IMR-90 (cell line): ENCODE data around the gene OR2T12. TPM values are rescaled to one million over a fixed set of nuclear protein-coding genes. Genes with fewer than 3 reads are reported as not detected.

Experiments used
- ATAC-seq: fragments of 200-7000 bp; cut with Tn5 transposase; 2 replicates; pipeline ENCODE4 v1.9.1; 2020; ENCODE audit warnings: low read depth, mild to moderate bottlenecking, moderate library complexity
- BruUV-seq: library from RNA; stranded (reverse); fragments of 400-500 nt; replicated peaks from 2 replicates; lab custom pipeline; 2021; lab: Mats Ljungman, UMichigan
- CTCF ChIA-PET: fragments of 300-600 bp; formaldehyde crosslinking; extraction: SDS; loops from one replicate; lab custom pipeline; 2021; ENCODE audit warnings: antibody characterized with exemption; lab: Yijun Ruan, JAX
- POLR2A ChIA-PET: fragments of 300-600 bp; sonication (Branson Sonifier 250); formaldehyde crosslinking; loops from one replicate; lab custom pipeline; 2022; ENCODE audit warnings: antibody characterized with exemption; ENCODE audit not compliant: unreplicated experiment; lab: Charles Lee
- DNase-seq: peaks from one replicate; pipeline ENCODE4 v3.0.0; 2013
- H2AFZ ChIP-seq: replicated peaks from 2 replicates; pipeline ENCODE3; 2013; ENCODE audit warnings: low read length, mild to moderate bottlenecking; ENCODE audit not compliant: poor library complexity
- H2AK5ac ChIP-seq: 2 replicates; pipeline ENCODE4 v1.6.1; 2013; ENCODE audit warnings: low read depth, low read length, inconsistent platforms
- H2AK9ac ChIP-seq: replicated peaks from 2 replicates; pipeline ENCODE3; 2013; ENCODE audit warnings: mild to moderate bottlenecking, low read depth, low read length, moderate library complexity; ENCODE audit not compliant: poor library complexity
- H2BK120ac ChIP-seq: 2 replicates; pipeline ENCODE4 v1.6.1; 2013; ENCODE audit warnings: low read depth, low read length, inconsistent platforms
- H2BK15ac ChIP-seq: 3 replicates; pipeline ENCODE4 v1.6.1; 2013; ENCODE audit warnings: low read depth, low read length, inconsistent platforms
- H2BK20ac ChIP-seq: 2 replicates; pipeline ENCODE4 v1.6.1; 2013; ENCODE audit warnings: low read depth, mild to moderate bottlenecking, inconsistent platforms, low read length, moderate library complexity
- H2BK5ac ChIP-seq: 2 replicates; pipeline ENCODE4 v1.6.1; 2013; ENCODE audit warnings: mild to moderate bottlenecking, low read depth, low read length, inconsistent platforms; ENCODE audit not compliant: poor library complexity, severe bottlenecking
- H3K14ac ChIP-seq: replicated peaks from 2 replicates; pipeline ENCODE4 v1.6.1; 2013; ENCODE audit warnings: low read depth, low read length, inconsistent platforms
- H3K18ac ChIP-seq: 2 replicates; pipeline ENCODE4 v1.6.1; 2013; ENCODE audit warnings: low read depth, low read length, control low read depth
- H3K23ac ChIP-seq: 2 replicates; pipeline ENCODE4 v1.6.1; 2013; ENCODE audit warnings: low read depth, low read length, inconsistent platforms
- H3K27ac ChIP-seq: 2 replicates; pipeline ENCODE4 v1.5.1; 2013; ENCODE audit warnings: mild to moderate bottlenecking, control low read depth, low read length; ENCODE audit not compliant: insufficient read depth
- H3K27me3 ChIP-seq: 2 replicates; pipeline ENCODE4 v1.6.1; 2013; ENCODE audit warnings: low read length; ENCODE audit not compliant: control insufficient read depth, insufficient read depth
- H3K36me3 ChIP-seq: 2 replicates; pipeline ENCODE4 v1.6.1; 2013; ENCODE audit warnings: low read length, mixed read lengths; ENCODE audit not compliant: control insufficient read depth, insufficient read depth
- H3K4ac ChIP-seq: 2 replicates; pipeline ENCODE4 v1.6.1; 2013; ENCODE audit warnings: low read depth, low read length, inconsistent platforms
- H3K4me1 ChIP-seq: 2 replicates; pipeline ENCODE4 v1.6.1; 2013; ENCODE audit warnings: low read length, mixed read lengths; ENCODE audit not compliant: control insufficient read depth, insufficient read depth
- H3K4me2 ChIP-seq: 2 replicates; pipeline ENCODE4 v1.6.1; 2013; ENCODE audit warnings: low read depth, mild to moderate bottlenecking, control low read depth, low read length, moderate library complexity
- H3K4me3 ChIP-seq: 2 replicates; pipeline ENCODE4 v1.5.1; 2013; ENCODE audit warnings: low read depth, mild to moderate bottlenecking, control low read depth, low read length, moderate library complexity; ENCODE audit not compliant: insufficient read depth
- H3K56ac ChIP-seq: 2 replicates; pipeline ENCODE4 v1.6.1; 2013; ENCODE audit warnings: low read length, inconsistent platforms; ENCODE audit not compliant: insufficient read depth; ENCODE audit errors: extremely low read depth
- H3K79me1 ChIP-seq, 2 experiments: 2 replicates each; pipeline ENCODE4 v1.6.1; 2013; ENCODE audit warnings: low read length in 2 of 2, inconsistent platforms in 1 of 2, low read depth in 1 of 2
- H3K9ac ChIP-seq: 2 replicates; pipeline ENCODE4 v1.6.1; 2013; ENCODE audit warnings: low read depth, low read length, control low read depth
- H3K9me1 ChIP-seq: 2 replicates; pipeline ENCODE4 v1.6.1; 2013; ENCODE audit warnings: low read length, inconsistent platforms; ENCODE audit not compliant: insufficient read depth
- H3K9me3 ChIP-seq: 2 replicates; pipeline ENCODE4 v1.6.1; 2013; ENCODE audit warnings: low read length; ENCODE audit not compliant: control insufficient read depth, insufficient read depth
- H4K20me1 ChIP-seq: 2 replicates; pipeline ENCODE4 v1.6.1; 2013; ENCODE audit warnings: low read length, inconsistent platforms; ENCODE audit not compliant: insufficient read depth
- H4K5ac ChIP-seq: 2 replicates; pipeline ENCODE4 v1.6.1; 2013; ENCODE audit warnings: mild to moderate bottlenecking, low read depth, low read length, control low read depth
- H4K8ac ChIP-seq, 2 experiments: 2 replicates each; pipeline ENCODE4 v1.6.1; 2013; ENCODE audit warnings: low read depth in 2 of 2, low read length in 2 of 2, control low read depth in 1 of 2, inconsistent platforms in 1 of 2
- H4K91ac ChIP-seq: 2 replicates; pipeline ENCODE4 v1.6.1; 2013; ENCODE audit warnings: low read depth, low read length, inconsistent platforms; ENCODE audit not compliant: insufficient read depth
- CTCF ChIP-seq: conservative IDR thresholded peaks from 2 replicates; pipeline ENCODE4 v1.5.1; 2012; ENCODE audit warnings: mild to moderate bottlenecking, low read depth, low read length, improper control_type of control experiment
- MAFK ChIP-seq: IDR thresholded peaks from 2 replicates; pipeline ENCODE4 v1.6.1; 2012; ENCODE audit warnings: low read depth, low read length, improper control_type of control experiment
- RAD21 ChIP-seq: IDR thresholded peaks from 2 replicates; pipeline ENCODE4 v1.6.1; 2012; ENCODE audit warnings: low read length, improper control_type of control experiment
- WGBS, 2 experiments: methylation state at CpG; one replicate each; pipeline versions ENCODE4 v1.1.5 to v1.1.7; 2013; ENCODE audit warnings: missing lambda C conversion rate in 2 of 2; ENCODE audit not compliant: insufficient read length in 1 of 2; ENCODE audit errors: extremely low coverage in 2 of 2; 5-methylcytosine and 5-hydroxymethylcytosine counted together
- dilution Hi-C: fragments of 300-500 bp; cut with HindIII; formaldehyde crosslinking; loops from one replicate; pipeline ENCODE4 v1.14.3; 2018; ENCODE audit warnings: low sequenced_read_pairs; ENCODE audit not compliant: unreplicated experiment
- in situ Hi-C: fragments of 300-500 bp; cut with MboI; formaldehyde crosslinking; loops from 3 replicates; pipeline ENCODE4 v1.14.3; 2019; ENCODE audit warnings: low sequenced_read_pairs, inconsistent platforms, mixed read lengths
- intact Hi-C: fragments of 100-400 bp; cut with micrococcal nuclease; formaldehyde crosslinking; loops from 2 replicates; pipeline ENCODE4 v1.10.0; 2022
- polyA plus RNA-seq, 3 experiments: library from polyadenylated mRNA; depleted of rRNA; stranded (reverse); fragments of >200 nt; gene quantifications; 2 replicates each; pipeline ENCODE4 v1.2.3, GENCODE V29; 2012; ENCODE audit warnings: low replicate concordance in 1 of 3
- total RNA-seq: library from RNA; depleted of rRNA; stranded (reverse); fragments of >200 nt; gene quantifications from 2 replicates; pipeline ENCODE4 v1.2.3, GENCODE V29; 2012; rRNA removed
- TF ChIP-seq, protein P1 (sequence below): fragments of 150-350 bp; IDR thresholded peaks from 2 replicates; pipeline ENCODE4 v1.6.1; 2016; ENCODE audit warnings: low read depth, mild to moderate bottlenecking, low read length, moderate library complexity, borderline replicate concordance

The OR2T12 gene
- total and polyA plus RNA-seq, 2 of the 4 experiments (the other 2 are of a cell fraction), result not detected

DNA sequence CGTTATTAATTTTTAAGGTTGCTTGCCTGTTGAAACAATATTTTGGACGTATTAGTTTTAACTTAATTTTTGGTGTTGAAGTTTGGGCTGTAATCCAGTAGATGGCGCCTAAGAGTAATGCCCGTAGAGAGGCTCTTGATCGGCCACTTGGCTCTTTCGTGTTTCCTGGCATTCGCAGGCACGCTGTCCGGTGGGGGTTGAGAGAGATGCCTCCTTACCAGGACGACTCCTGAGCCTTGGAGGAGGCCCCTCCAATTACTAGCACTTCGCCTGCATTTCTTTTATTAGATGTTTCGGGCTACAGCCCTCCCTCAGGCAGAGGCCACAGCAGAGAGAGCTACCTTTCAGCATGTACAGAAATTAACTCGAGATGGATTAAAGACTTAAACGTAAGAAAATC is 60.0 kb downstream of the OR2T12 start:
- Histone ChIP-seq H4K5ac (no peak overlapping the region), H4K91ac (no peak overlapping the region), H3K9me3 (peaks cover 9% of the 10 kb centered on the region), H3K79me1 (no peaks in the 10 kb centered on the region), H2BK20ac (no peak overlapping the region), H3K9me1 (no peaks in the 10 kb centered on the region), H3K27ac (no peak overlapping the region), H3K4me1 (no peaks in the 10 kb centered on the region), H2AK9ac (no peak overlapping the region), H2BK5ac (no peak overlapping the region), H2AK5ac (no peak overlapping the region), H2BK120ac (no peak overlapping the region), H3K14ac (no peak overlapping the region), H2AFZ (no peak overlapping the region), H3K56ac (no peak overlapping the region), H3K23ac (no peak overlapping the region), H3K4me3 (no peak overlapping the region), H3K18ac (no peak overlapping the region), H4K8ac (no peak overlapping the region), H4K20me1 (no peaks in the 10 kb centered on the region), H3K4me2 (no peak overlapping the region), H3K9ac (no peak overlapping the region), H3K36me3 (no peaks in the 10 kb centered on the region), H3K4ac (no peak overlapping the region), H2BK15ac (no peak overlapping the region), H3K27me3 (no peaks in the 10 kb centered on the region)
- in situ Hi-C loops (no loop called here), dilution Hi-C loops (no loop called here), intact Hi-C loops (no loop called here)
- DNase-seq (peak; percentile 3), ATAC-seq (no peak)
- CTCF ChIA-PET, result interaction anchor here (1.8 kb wide), 1 partner anchor 10 kb away, joined by 5 read pairs; no protein-coding TSS in a partner anchor
- BruUV-seq, result no TSS peak
- no CpG with 5 or more reads among the region's 14 CpGs for WGBS, 2 experiments
- POLR2A ChIA-PET, result no interaction called here
- peak; percentile 37 for TF ChIP-seq RAD21
- no peak for TF ChIP-seq MAFK
- peak; percentile 40 for TF ChIP-seq CTCF
- TF ChIP-seq, protein P1, sequence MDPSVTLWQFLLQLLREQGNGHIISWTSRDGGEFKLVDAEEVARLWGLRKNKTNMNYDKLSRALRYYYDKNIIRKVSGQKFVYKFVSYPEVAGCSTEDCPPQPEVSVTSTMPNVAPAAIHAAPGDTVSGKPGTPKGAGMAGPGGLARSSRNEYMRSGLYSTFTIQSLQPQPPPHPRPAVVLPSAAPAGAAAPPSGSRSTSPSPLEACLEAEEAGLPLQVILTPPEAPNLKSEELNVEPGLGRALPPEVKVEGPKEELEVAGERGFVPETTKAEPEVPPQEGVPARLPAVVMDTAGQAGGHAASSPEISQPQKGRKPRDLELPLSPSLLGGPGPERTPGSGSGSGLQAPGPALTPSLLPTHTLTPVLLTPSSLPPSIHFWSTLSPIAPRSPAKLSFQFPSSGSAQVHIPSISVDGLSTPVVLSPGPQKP, result no peak

Other genes with a start within 250 kb of the OR2T12 start
- not detected in 2 replicates for gene OR2L13, start 208.2 kb downstream of the OR2T12 start, total RNA-seq
- gene OR2L13, start 208.2 kb downstream of the OR2T12 start, polyA plus RNA-seq (2012; rRNA removed), result not detected in 2 replicates
- gene OR2M5, start 158.3 kb downstream of the OR2T12 start, total RNA-seq, result not detected in 2 replicates
- not detected in 2 replicates for gene OR2M5, start 158.3 kb downstream of the OR2T12 start, polyA plus RNA-seq (2012; rRNA removed)
- not detected in 2 replicates for gene OR2M2, start 128.6 kb downstream of the OR2T12 start, total RNA-seq
- gene OR2M2, start 128.6 kb downstream of the OR2T12 start, polyA plus RNA-seq (2012; rRNA removed), result not detected in 2 replicates
- not detected in 2 replicates for gene OR2M3, start 106.2 kb downstream of the OR2T12 start, total RNA-seq
- not detected in 2 replicates for gene OR2M3, start 106.2 kb downstream of the OR2T12 start, polyA plus RNA-seq (2012; rRNA removed)
- gene OR2M4, start 72.0 kb downstream of the OR2T12 start, total RNA-seq, result not detected in 2 replicates
- gene OR2M4, start 72.0 kb downstream of the OR2T12 start, polyA plus RNA-seq (2012; rRNA removed), result not detected in 2 replicates
- not detected in 2 replicates for gene OR2T33, start 25.4 kb downstream of the OR2T12 start, total RNA-seq
- gene OR2T33, start 25.4 kb downstream of the OR2T12 start, polyA plus RNA-seq (2012; rRNA removed), result not detected in 2 replicates
- not detected in 2 replicates for gene OR2M7, start 21.1 kb upstream of the OR2T12 start, total RNA-seq
- gene OR2M7, start 21.1 kb upstream of the OR2T12 start, polyA plus RNA-seq (2012; rRNA removed), result not detected in 2 replicates
- not detected in 2 replicates for gene OR14C36, start 45.4 kb upstream of the OR2T12 start, total RNA-seq
- gene OR14C36, start 45.4 kb upstream of the OR2T12 start, polyA plus RNA-seq (2012; rRNA removed), result not detected in 2 replicates
- gene OR2T4, start 58.2 kb upstream of the OR2T12 start, total RNA-seq, result not detected in 2 replicates
- not detected in 2 replicates for gene OR2T4, start 58.2 kb upstream of the OR2T12 start, polyA plus RNA-seq (2012; rRNA removed)
- gene OR2T6, start 72.3 kb upstream of the OR2T12 start, total RNA-seq, result not detected in 2 replicates
- gene OR2T6, start 72.3 kb upstream of the OR2T12 start, polyA plus RNA-seq (2012; rRNA removed), result not detected in 2 replicates
- gene OR2T1, start 99.6 kb upstream of the OR2T12 start, total RNA-seq, result not detected in 2 replicates
- not detected in 2 replicates for gene OR2T1, start 99.6 kb upstream of the OR2T12 start, polyA plus RNA-seq (2012; rRNA removed)
- gene OR2T2, start 142.2 kb upstream of the OR2T12 start, total RNA-seq, result not detected in 2 replicates
- not detected in 2 replicates for gene OR2T2, start 142.2 kb upstream of the OR2T12 start, polyA plus RNA-seq (2012; rRNA removed)
- gene OR2T3, start 169.9 kb upstream of the OR2T12 start, total RNA-seq, result not detected in 2 replicates
- not detected in 2 replicates for gene OR2T3, start 169.9 kb upstream of the OR2T12 start, polyA plus RNA-seq (2012; rRNA removed)
- gene OR2T5, start 185.2 kb upstream of the OR2T12 start, total RNA-seq, result not detected in 2 replicates
- not detected in 2 replicates for gene OR2T5, start 185.2 kb upstream of the OR2T12 start, polyA plus RNA-seq (2012; rRNA removed)
- gene OR2G6, start 204.6 kb upstream of the OR2T12 start, total RNA-seq, result not detected in 2 replicates
- not detected in 2 replicates for gene OR2G6, start 204.6 kb upstream of the OR2T12 start, polyA plus RNA-seq (2012; rRNA removed)